AG04449 (cell line): ENCODE results near the gene STPG2.

Experiments
- CTCF ChIA-PET: fragments of 350-600 bp; formaldehyde crosslinking; extraction: SDS; loops from one replicate; lab custom pipeline; 2021; ENCODE audit warnings: antibody characterized with exemption; lab: Yijun Ruan, JAX
- POLR2A ChIA-PET: fragments of 400-600, 350-600 bp; formaldehyde crosslinking; extraction: SDS; loops from one replicate; lab custom pipeline; 2020; ENCODE audit warnings: antibody characterized with exemption, inconsistent platforms; lab: Yijun Ruan, JAX
- DNase-seq: peaks from one replicate; pipeline ENCODE4 v3.0.0-alpha.2; 2010; ENCODE audit warnings: low read depth, low spot score
- H3K4me3 ChIP-seq: 2 replicates; pipeline ENCODE4 v1.5.1; 2011; ENCODE audit warnings: low read depth, mild to moderate bottlenecking, control low read depth, low read length
- CTCF ChIP-seq: IDR thresholded peaks from one replicate; pipeline ENCODE4 v1.5.1; 2011; ENCODE audit warnings: mild to moderate bottlenecking, moderate library complexity, low read length, control low read depth, inconsistent platforms; ENCODE audit not compliant: insufficient read depth; ENCODE audit errors: missing control alignments

The STPG2 gene

GRCh38 chr4:98110214-98110613 lies 33.1 kb downstream of the STPG2 start:
- no peak overlapping the region for H3K4me3 ChIP-seq
- no peak for DNase-seq
- POLR2A ChIA-PET: no interaction called here
- CTCF ChIA-PET: no interaction called here
- no peak for TF ChIP-seq CTCF

GRCh38 chr4:98102660-98103059 lies 40.6 kb downstream of the STPG2 start:
- no peak overlapping the region for H3K4me3 ChIP-seq
- CTCF ChIA-PET: no interaction called here
- POLR2A ChIA-PET: no interaction called here
- TF ChIP-seq CTCF: no peak
- DNase-seq: no peak

- no peak overlapping the region for H3K4me3 ChIP-seq
- ChIA-PET POLR2A (no interaction called here), CTCF (no interaction called here)
- TF ChIP-seq CTCF: no peak
- no peak for DNase-seq
Observed at GRCh38 chr4:98101988-98102387, 41.3 kb downstream of the STPG2 start.

- CTCF ChIA-PET: no interaction called here
- DNase-seq: no peak
- H3K4me3 ChIP-seq: no peak overlapping the region
- POLR2A ChIA-PET: no interaction called here
- TF ChIP-seq CTCF: no peak
Observed at GRCh38 chr4:98098764-98099163, 44.5 kb downstream of the STPG2 start.

- DNase-seq: no peak
- CTCF ChIA-PET: interaction anchor here (1.6 kb wide), 1 partner anchor 12 kb away, joined by 7 read pairs; no protein-coding TSS in a partner anchor
- no peak overlapping the region for H3K4me3 ChIP-seq
- POLR2A ChIA-PET: no interaction called here
- no peak for TF ChIP-seq CTCF
Observed at GRCh38 chr4:98094118-98094517, 49.2 kb downstream of the STPG2 start.

- no peak for TF ChIP-seq CTCF
- POLR2A ChIA-PET: no interaction called here
- CTCF ChIA-PET: interaction anchor here (1.6 kb wide), 1 partner anchor 13 kb away, joined by 7 read pairs; no protein-coding TSS in a partner anchor
- no peak for DNase-seq
- H3K4me3 ChIP-seq: no peak overlapping the region
Observed at GRCh38 chr4:98093662-98094061, 49.6 kb downstream of the STPG2 start.
